Right lung (tissue), 5 donors: ENCODE results near the gene CEP85L. TPM values are rescaled to one million over a fixed set of nuclear protein-coding genes. Genes with fewer than 3 reads are reported as not detected.

Experiments
- DNase-seq, 2 donors: peaks; one replicate each; pipeline ENCODE4 v3.0.0-alpha.2; 2013
- polyA plus RNA-seq, 5 donors: library from polyadenylated mRNA; unstranded; fragments of 120-200 nt; gene quantifications; one replicate each; pipeline versions ENCODE4 v1.2.1 to v1.2.3, GENCODE V29; 2013; ENCODE audit warnings: inconsistent platforms in 1 of 5, low replicate concordance in 1 of 5; ENCODE audit not compliant: insufficient read length in 5 of 5, insufficient read depth in 1 of 5

CEP85L gene
- polyA plus RNA-seq, 5 donors: 8.6 to 15.5 (median 11.9) TPM

- no peak for DNase-seq
Observed at GRCh38 chr6:118419448-118420394, 231.7 kb downstream of the CEP85L start.

Other genes starting within 250 kb of the CEP85L start
- gene PLN, start 103.3 kb downstream of the CEP85L start, polyA plus RNA-seq: 1 to 10 TPM; 2.2 to 7.3 (median 3.7) TPM
- 10 to 100 TPM; 36.1 to 59.8 (median 47.3) TPM for gene ASF1A, start 242.6 kb upstream of the CEP85L start, polyA plus RNA-seq